Activated CD8-positive, alpha-beta memory T cell treated with anti-CD3 and anti-CD28 coated beads, Interleukin-2, amount 50 U/mL, for 4 hours (primary cell): ENCODE measurements around the gene CDH10.

Source experiments
- DNase-seq: peaks from one replicate; pipeline ENCODE4 v3.0.0-alpha.2; 2020

CDH10 gene

DNA sequence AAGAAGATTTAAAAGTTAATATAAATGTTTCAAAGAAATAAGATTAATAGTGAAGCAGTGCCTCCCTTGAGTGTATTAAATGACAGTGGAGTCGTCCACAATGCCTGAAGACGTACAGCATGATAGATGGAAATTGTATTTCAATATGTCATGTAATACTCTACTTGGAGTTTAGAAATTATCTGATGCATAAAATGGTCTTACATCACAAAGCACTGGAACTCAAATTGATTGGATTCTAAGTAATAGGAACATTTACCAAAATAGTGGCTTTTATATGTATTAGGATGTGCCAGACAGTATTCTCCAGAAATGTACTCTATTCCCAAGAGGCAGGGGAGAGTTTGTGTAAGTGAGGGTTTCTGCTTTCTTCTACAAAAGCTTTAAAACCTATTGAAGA is 49.4 kb downstream of the CDH10 start:
- DNase-seq: no peak

DNA sequence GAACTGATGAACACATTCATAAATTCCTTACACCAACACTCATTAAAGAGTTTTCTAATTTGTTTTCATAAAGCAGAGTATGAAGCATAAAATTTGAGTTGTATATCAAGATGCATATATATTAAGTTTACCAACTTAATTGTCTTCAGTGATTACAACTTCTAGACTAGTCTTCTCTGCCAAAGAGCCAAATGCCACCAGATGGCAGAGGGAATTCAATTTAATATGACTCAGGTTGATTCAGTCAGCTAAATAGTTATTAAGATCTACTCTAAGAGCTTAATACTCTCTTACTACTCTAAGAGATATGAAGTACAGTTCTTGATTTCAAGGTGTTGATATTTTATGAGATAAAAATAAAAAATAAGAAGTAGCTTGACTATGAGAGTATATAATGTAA is 53.4 kb downstream of the CDH10 start:
- DNase-seq: no peak

DNA sequence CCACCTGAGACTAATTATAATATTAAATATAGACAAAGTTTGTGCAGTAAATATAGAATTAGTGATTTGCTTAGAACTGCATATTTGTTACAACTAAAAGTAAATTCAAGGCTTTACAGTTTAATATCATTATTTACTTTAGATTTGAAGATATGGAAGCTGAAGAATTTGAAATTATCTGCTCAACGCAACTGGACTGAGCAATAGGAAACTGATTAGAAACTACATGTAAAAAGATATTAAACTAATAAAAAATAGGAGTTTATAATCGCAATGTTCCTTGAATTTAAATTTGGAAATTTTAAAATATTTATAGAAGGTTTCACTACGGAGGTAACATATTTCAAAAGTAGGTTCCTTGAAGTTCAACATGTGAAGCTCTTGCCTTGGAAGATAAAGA is 55.2 kb downstream of the CDH10 start:
- DNase-seq: no peak

DNA sequence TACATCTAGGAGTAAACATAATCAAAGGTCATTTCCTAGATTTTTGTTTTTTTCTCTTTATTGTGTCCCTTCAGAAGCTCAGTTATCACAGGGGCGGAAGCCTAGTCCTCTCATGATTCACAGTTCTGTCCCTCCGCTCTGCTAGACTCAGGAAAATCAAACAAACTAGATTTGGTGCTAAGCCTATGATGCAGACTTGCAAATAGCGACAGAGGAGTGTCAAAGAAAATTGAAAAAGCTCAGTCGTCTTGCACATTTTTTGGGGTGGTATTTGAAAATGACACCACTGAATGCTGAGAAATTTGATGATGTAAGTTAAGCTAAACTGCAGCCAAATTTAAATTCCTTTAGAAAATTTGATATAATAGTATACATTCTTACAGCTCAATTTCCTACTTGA is 59.0 kb downstream of the CDH10 start:
- DNase-seq: no peak

DNA sequence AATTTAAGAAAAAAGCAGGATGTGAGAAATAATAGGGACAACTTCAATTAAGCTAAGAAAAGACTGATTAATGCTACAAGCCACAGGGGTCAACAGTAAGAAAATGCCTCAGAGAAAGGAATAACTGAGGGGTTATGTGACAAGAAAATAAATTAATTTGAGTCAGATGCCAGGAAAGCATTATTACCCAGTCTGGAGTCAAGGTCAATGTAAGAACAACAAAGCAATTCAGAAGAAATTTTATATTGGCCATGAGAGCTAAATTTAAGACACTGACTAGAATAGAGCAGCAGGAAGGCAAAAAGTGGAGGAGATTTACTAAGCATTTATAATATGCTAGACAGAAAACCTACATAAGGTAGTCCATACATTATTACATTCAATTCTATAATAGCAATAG is 73.5 kb downstream of the CDH10 start:
- DNase-seq: no peak

DNA sequence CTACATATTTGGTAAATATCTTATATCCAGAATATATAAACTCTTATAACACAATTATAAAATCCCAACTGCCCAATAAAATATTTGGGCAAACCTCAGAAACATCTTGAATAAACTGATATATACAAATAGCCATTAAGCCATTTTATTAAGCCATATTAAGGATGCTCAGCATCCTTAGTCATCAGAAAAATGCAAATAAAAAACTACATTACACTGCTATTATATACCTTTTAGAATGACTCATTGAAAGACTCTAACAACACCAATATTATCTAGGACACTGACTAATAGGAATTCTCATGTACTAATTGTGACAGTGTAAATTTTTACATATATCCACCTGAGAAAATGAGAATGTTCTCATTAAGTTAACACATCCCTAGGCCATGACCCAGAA is 77.8 kb downstream of the CDH10 start:
- DNase-seq: no peak

DNA sequence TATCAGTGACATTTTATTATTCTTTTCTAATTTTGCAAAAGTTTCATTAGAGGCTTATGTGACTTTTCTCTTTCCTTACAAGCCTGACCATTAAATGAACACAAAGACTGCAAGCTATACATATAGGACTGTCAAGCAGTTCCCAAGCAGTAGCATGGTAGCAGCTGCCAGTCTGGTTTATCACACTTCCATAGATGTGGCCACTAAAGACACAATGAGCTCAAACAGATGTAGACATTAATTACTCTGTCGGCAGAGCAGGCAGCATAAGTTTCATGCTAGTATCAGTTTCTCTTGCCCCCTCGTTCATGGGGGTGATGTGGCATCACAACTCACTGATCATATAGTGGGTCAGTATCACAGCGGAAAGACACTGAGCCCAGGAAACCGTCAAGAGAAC is 89.5 kb downstream of the CDH10 start:
- no peak for DNase-seq

DNA sequence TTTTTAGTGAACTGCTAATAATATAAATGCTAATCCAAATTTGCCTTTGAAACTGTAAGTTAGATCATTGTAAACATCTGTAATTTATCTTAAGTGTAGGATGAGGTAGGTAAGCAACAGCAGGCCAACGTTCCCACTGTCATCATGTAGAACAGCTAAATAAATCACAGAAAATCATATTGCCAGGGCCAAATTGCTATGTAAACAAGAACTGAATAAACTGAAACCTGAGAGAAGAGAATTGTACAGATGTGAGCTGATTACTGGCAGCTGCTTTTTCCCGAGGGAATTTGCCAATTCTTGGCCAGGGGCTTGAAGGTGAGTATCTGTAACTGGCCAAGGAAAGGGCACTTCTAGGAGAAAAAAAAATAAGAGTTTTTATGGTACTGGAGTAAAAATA is 97.6 kb downstream of the CDH10 start:
- no peak for DNase-seq

DNA sequence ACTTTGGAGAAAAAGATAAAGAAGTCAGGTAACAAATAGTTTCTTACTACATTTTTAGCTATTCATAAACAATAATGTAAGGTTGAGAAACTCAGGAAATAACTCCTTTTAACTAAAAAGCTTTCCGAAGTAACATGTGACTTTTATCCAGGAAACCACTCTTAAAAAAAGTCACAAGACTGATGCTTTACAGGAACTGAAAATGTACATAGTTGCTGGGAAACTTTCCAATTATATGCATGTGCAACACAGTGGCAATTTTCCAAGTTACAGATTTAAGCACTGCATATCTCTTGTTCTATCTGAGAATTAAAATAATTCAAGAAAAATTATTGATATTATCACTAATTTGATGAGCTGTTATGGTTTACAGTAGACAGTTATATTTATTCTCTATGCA is 105.2 kb downstream of the CDH10 start:
- DNase-seq: no peak

DNA sequence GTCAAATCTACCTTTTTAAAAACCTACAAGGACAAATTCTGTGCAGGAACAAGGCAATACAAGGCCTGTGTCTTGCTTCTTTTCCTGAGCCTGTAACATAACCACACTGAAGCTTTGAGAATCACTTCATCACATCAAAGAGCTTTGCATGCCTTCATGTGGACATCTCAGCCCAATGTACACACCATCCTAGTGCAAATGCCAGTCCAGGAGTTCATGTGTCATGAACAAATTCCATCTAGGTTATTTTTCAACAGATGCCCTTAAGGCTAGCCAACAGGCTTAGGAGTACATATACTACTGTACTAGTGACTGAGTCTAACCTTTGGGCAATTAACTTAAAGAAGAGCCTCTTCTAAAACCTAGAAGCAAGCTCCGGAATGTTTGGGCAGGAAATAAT is 106.4 kb downstream of the CDH10 start:
- no peak for DNase-seq

DNA sequence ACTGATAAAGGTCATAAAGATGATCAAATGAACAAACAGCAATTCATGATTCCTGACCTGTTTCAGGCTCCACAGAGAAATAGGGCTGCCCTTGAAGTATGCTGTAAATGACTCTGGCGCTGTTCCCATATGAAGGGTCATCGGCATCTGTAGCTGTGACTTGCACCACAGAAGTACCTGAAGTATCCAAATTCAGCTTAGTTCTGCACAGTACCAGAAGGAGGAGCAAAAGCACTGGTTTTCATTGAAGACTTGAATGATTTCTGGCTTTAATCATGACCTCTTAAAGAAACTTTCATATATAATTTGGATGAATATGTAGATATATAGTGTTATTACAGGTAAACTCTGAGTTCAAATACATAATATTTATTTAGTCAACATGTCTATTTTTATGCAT is 109.1 kb downstream of the CDH10 start:
- DNase-seq: no peak

DNA sequence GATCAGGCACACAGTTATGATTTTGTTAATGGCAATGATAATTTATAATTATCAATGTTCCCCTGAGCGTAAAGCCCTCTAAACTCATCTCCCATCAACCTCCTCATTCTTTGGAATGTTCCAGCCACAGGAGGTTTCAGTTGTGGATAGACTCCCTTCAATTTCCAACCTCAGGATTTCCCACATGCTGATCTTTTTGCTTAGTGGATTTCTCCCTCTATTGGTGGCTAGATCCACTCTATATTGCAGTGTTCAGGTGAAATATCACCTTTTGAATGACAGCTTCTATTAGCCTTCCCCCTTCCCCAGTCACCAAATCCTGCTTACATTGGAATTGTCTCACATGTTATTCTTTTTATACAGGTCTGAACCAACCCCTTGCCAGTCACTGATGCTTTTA is 113.9 kb downstream of the CDH10 start:
- DNase-seq: no peak

DNA sequence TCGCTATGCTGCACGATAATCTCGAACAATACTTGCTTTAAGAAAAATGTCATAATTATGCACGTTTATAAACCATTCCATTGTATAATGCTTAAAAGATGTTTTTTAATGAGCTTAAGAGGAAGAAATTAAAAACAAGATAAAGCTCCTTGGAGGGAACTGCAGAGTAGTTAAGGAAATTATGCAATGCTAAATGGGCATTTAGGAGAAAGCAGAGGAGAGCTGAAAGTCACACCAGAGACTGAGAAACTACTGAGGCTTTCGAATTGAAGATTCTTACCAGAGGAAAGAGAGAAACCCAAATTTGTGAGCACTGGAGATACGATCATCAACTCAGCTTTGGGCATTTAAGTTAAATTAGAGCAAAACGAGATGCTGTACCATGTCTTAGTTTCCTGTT is 119.4 kb downstream of the CDH10 start:
- no peak for DNase-seq

DNA sequence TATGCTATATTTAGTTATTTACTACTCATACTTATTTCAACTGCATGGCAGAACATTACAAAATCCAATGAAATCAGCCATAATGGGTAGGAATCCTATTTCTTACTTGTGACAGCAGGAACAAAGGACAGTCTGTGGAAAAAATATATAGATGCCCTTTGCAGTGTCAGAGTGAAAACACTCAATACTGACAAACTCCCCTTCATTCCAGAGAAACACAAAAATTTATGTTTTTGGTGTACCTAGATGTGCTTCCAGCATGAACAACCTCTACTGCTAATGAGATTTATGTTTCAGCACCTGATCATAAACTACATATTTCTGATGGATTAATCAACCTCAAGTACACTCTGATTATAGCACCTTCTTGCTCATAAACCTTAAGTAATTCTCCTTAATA is 132.4 kb downstream of the CDH10 start:
- no peak for DNase-seq

DNA sequence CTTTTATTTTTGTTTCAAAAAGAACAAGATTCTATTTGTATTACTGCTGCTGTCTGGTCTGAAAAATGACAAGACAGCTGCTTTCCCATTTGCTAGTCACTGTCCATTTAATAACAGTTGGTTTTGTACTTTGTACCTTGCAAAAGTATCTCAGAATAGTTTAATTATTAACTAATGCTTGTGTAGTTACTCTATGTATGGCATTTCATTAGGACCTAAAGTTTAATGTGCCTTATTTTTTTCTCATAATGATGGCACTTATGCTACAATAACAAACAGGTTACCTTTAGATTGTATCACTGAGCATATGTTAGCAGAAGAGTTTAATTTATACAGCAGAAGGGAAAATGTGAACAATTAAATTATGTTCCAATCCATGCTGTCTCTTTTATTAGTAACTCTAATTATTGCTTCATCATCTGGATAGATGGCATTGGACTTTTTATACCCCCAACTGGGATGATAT is 134.2 kb downstream of the CDH10 start:
- no peak for DNase-seq

DNA sequence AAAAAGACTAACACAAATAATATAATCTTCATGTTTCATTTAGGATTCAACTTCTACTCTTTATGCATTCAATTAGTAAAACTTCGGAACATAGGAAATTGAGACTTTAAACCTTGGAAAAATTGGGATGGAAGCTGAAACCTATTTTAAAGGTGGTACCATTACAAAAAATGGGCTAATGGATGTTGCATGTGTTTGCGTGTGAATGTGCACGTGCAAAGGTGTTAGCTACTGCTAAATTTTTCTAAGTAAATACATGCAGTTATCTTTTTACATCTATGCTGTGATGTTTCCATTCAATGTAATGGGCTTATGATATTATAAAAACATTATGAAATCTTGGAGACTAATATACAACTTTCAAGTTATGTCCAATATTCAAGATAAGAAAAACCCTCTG is 134.8 kb downstream of the CDH10 start:
- DNase-seq: no peak

DNA sequence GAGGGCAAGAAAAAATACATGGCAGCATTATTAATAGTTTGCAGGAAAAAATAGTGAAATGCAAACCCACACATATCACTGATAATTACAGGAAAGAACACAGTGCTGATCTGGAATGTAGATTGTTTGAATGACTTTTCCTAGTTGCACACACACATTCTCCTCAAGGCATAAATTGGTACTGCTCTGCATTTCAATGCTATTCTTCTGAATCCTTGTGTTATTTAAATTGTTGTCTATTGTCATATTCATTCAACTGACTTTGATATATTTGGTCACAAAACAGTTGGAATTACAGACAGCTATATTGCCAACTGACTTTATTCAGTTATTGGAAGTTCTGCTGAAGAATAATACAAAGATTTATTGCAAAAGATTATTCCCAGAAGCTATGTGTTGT is 139.5 kb downstream of the CDH10 start:
- DNase-seq: no peak

DNA sequence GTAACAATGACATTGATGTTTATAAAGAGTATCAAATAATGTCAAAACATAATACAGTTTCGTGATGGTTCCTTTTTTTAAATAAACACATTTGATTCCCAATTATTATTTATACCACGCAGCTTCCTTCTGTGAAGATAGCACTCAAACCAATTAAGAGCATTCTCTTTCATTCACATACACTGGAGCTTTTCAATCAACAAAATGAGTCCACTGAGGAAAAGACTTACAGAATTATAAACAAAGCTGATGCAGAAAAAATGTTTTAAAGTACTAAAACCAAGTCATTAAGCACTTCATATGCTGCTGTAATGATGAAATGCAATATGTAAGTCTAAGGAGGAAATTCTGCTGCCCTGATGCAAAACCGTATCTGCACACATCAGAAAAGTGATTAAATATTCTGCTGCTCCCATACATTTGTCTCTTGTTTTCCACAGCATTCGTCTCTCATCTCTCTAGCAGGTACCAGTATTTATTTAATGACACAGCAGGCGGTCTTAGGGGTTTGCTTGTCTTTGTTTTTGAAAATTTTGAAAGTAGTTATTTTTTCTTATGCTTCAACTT is 147.1 kb downstream of the CDH10 start:
- no peak for DNase-seq

DNA sequence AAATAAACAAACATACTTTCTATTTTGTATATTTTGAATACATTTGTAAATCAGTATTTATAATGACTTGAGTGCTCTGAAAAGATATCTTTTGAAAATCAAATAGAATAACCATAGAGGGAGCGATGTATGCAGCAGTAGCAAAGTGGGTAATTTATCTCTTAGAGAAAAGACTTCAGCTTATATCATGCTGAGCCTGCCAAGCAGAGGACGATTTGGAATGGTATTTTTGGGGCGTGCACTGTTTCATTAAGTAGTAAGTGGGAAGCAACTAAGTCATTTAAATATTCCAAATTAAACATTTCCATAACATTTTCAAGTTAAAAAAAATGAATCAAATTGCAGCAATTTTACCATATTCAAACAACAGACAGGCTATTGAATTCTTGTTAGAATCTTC is 147.6 kb downstream of the CDH10 start:
- DNase-seq: no peak

DNA sequence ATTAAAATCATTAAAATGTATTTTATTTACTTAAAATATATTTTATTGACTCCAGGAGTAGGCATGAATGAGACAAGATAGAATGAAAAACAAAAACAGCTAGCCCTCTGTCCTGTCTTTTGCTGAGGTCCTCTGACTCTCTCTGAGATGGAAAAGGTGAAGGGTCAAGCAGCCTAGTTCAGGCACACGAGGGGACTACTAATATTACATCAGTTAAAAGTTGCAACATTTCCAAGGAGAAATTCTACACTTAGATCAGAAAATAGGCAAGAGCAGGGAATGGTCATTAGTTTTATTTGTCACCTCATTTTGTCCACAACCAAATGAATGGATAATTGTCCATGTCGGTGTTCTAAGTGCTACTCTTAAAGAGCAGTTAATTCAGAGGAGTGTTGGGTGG is 148.5 kb downstream of the CDH10 start:
- no peak for DNase-seq

DNA sequence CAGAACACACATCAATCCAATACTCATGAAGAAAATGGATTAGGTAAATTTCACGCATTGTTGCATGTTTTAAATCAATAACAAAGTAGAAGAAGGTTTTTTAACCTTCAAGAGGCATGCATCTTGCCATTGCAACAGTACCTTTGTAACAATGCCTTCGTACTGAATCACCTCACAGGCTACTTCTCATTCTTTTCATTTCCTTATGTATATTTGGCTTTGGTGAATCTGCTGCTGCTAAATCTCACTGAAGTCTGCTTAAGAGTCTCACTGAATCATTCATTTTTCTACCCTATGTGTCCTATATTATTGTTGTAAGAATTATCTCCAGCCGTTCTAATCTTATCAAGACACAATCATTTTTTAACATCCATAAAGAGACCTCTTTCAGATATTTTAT is 152.5 kb downstream of the CDH10 start:
- DNase-seq: no peak

DNA sequence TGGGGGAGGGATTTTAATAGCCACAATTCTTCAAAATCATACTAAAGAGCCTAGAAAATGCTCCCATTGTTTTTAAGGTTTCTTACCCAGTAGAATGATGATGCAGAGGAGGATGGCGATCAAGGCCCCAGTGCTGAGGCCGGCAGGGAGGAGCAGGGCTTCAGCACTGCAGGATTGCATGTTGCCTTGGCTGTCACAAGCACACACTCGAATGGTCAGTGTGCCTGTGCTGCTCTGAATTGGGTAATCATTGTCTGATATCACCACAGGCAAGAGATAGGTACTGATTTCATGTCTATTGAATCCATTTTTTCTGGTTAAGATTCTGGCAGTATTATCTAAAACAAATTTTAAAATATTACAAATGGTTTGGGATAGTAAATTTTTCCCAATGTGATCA is 153.3 kb downstream of the CDH10 start:
- no peak for DNase-seq

DNA sequence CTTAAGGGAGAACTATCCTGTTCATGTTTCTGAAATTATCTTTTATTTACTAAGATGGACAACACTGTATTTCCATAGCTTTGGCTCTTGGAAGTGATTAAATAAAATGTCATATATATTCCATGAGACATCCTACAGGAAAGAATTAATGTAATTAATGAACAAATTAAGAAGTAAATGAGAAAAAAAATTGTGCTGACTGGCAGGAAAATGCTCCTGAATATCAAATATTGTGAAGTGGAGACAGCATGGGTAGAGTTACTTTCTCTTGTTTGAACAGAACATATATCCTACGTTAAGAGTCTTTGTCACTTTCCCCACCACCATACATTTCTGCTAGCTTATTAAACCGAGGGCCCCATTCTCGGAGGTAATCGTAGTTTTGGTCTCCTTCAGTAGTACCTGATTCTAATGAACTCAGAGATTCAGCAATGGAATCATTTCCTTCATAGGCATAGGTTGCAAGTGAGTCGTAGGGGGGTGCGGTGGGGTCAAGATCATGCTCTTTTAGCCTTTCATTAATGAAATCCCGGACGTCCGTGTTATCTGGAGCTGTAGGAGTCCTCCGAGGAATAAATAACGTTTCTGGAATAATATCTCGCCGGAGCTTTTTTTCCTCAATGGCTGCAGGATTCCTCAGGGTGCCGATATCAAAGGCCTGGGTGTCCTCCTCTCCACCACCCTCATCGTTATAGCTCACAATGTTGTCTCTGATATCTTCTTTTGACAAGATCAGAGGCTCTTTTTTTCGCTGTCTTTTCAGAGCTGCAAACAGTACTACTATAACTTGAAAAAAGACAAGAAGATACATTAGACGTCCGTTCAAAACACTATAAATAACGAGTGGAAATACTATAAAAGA is 157.2 kb downstream of the CDH10 start:
- DNase-seq: no peak

DNA sequence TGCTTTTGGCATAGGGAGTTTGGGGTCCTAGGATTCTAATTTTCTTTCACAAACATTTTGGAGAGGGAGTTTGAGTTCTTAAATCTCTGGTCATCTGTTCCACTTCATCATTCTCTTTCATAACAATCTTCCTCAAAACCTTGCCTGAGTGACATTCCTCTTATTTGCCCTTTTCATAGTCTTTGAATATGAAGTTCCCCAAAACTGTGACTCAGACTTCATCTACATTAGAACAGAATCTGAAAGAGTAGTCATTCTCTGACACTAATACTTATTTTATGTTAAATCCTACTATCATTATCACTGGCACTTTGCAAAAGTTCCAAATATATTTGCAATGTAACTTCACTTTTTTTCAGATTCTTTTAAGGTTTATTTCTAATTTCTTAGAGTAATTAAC is 163.8 kb downstream of the CDH10 start:
- DNase-seq: no peak

DNA sequence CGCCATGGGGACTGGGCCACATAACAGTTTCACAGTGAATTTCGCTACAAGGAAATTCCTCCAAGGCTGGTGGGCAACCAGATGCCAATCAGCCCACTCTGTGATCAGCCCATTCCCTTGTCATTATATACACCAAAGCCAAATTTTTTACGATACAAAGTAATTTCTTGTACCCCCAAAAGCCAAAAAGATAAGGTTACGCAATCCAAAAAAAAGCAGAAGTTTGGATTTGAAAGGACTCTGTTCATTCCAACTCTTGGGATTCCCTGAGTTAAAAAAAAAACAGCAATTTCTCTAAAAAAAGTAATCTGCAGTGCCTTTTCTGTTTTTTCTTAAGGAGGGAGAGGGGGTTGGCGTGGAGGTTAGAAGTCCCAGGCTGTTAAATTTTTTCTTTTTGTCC is 166.8 kb downstream of the CDH10 start:
- DNase-seq: no peak
